NCI-H1694 treated with DMSO at 0.1 percent for 48 hours (cell line): ENCODE measurements around the gene KCNMB2.
"Not testable (repeated sequence)": the region's sequence is repeated elsewhere in the genome, so short reads cannot be mapped to it uniquely, and the experiment has no call there.

ENCODE experiments used
- DNase-seq: peaks from one replicate; lab custom pipeline; 2025; lab: John Stamatoyannopoulos, UW

Gene KCNMB2

DNA sequence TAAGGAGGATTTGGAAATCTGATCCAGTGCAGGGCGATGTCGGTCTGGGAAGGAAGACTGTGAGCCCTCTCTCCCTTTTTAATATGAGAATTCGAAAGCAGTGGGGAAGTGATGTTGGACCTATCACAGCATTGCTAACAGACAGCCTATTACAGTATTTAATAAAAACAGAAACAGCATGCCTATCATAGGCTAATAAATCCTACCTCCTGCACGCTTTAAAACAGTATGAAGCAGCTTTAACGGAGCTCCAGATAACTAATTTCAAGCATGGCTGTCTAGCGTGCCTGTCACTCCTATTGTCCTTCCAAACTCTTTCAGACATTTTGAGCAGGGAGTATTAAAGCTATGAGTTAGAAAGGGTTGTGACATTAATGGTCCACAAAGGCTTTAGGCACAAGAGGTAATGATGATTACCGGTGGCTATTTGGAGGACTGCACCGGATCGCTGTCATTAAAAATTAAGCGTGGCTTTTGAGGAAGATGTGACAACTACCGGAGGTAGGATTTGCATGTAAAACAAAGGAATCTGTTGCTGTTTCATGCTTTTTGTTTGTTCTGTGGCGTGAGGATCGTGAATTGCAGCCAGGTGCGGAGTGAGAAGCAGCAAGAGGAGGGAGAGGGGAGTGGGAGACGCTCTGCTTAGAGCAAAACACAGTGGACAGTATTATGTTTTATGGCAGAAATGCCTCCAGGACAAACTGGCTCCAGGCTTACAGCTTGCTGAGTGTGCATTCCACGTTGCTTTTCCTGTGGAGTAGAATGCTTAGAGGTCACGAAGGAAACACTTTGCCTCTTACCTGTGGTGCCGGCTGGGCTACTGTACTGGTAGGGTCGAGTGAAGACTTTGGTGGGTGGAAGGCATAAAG lies at the start of gene KCNMB2:
TSS of gene KCNMB2 (plus strand) at position 226 of the 869 bp plus-strand sequence.
- peak; percentile 74 for DNase-seq

DNA sequence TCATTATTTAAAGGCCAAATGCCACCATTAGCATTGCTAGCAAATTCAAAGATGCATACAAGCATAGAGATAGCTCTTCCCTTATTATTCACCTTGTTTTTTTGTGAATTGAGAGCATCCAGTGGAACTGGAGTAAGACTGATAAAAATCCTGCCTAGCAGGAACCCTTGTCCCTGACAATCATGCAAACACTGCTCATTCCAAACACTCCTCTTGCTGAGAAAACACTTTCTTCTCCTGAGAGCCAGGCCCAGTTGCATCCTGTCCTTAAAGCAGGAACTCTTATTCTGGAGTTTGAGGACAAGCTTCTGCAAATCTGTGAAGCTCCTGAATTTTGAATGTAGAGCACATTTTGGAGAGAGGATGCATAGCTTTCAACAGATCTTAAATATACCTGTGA lies 49.3 kb upstream of the KCNMB2 start:
- DNase-seq, result no peak

DNA sequence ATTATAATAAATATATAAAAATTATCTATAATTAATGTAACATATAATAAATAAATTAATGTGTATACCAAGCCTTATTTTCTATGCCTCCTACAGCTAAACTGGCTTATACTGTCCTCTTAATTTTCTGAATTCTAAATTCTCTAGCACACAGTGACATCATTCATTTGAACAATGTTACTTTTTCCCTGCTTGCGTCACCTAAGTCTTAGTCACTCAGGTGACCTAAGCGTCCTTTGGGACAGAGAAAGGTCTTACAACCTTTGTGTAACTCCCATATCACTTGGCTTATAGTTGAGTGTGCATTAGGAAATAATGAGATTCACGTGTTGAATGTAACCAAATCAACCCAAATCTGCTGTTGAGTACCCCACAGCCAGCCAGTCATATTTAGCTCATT lies 48.5 kb upstream of the KCNMB2 start:
- DNase-seq, result no peak

DNA sequence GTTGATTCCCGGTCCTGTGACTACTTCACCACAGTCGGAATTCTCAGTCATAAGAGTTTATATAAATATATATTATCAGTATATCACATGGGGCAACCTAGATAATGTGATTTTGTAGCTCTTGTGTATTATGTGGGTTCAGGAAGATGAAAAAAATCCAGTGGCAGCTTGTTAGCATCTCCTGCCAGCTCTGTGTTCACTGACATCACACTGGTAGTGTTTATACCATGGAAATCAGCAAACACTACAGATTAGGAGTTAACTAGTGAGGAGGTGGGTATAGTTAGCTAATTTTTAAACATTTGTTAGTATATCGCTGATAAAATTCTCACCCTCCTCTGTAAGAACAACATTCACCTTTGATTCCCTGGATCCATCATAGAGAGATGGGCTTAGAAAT lies 44.5 kb upstream of the KCNMB2 start:
- no peak for DNase-seq

DNA sequence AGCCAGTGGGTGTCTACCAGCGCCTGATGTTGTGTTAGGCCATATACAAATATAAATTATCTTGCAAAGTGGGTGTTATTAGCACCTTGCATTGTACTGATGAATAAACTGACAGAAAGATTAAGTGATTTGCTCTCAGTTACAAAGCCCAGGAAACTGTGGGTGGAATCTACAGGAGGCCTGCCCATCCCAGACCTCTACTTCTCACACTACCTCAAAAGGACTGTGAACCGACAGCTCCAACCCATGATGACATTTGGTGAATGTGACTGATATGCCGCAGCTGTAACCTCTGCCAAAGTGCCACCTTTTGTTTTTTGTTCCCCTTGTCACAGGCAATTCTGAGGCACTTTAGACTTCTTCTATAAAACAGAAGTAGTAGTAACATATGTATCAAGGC lies 43.7 kb upstream of the KCNMB2 start:
- no peak for DNase-seq

DNA sequence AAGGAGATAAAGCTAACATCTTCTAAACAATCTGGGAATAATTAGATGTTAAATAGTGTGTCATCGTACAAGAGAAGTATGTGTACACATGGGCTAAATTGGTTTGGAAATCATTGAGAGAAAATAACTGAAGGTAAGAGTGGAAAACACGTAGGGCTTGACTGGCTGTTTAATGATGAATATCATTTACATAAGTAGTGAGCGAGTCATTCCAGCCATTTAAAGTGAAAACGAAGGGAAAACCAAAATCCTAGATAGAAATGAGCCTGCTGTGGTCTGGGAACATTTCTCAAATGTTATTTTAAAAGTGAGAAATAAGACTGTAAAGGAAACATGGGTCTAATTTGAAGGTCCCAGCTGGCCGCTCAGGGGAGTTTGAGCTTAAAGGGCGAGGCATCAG lies 41.9 kb upstream of the KCNMB2 start:
- no peak for DNase-seq

DNA sequence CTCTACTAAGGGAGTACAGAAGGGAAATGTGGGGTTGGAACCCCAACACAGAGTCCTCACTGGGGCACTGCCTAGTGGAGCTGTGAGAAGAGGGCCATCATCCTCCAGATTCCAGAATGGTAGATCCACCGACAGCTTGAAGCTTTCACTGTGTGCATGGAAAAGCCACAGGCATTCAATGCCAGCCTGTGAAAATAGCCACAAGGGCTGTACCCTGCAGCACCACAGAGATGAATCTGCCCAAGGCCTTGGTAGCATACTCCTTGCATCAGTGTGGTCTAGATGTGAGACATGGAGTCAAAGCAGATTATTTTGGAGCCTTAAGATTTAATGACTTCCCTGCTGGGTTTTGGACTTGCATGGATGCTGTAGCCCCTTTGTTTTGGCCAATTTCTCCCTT lies 39.3 kb upstream of the KCNMB2 start:
- no peak for DNase-seq

DNA sequence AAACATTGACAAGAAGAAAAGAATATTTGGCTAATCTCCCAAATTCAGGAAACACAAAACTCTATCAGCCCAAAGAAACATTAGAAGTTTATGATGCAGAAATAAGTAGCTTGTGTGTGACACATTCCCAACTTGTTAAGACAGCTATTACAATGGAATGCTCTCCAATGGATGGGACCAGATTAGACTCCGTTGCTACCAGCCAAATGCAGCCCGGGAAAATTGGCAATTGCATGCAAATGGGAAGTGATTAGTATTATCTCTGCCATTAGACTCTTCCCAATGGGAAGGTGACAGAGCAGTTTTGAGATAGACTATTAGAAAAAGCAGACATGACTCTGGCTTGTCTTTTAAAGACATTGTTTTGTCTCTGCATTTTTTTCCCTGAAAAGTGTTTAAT lies 37.4 kb upstream of the KCNMB2 start:
- DNase-seq, result no peak

DNA sequence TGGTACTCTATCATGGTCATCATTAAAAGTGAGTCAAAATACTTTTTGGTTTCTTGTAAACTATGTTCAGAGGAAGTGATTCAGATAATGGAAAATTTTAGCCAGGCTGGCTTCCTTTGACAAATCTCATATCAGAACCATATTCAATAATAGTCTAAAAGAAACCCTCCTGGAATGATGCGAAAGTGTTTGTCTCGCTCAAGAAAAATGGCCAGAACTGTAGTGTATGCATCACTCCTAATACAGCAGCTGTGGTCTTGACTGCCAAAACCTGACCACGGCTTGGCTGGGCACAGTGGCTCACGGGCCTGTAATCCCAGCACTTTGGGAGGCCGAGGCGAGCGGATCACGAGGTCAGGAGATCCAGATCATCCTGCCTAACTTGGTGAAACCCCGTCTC lies 35.6 kb upstream of the KCNMB2 start:
- DNase-seq, result no peak

DNA sequence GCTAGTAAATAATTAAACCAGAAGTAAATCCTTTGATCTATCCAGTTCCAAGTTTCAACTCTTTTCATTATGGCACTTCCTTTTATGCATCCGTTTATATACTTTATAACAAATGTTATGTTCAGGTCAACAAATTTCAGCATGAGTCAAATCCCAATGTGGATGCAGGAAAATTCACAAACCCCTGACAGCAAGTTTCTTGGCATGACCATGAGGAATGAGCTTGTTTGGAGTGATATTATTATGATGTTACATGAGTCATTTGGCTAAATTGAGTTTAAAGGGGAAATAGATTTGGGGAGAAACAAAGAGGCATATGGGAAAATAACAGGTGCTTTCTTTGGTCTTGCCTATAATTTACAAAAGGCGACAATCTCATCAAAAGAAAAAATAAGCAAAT lies 32.1 kb upstream of the KCNMB2 start:
- no peak for DNase-seq

DNA sequence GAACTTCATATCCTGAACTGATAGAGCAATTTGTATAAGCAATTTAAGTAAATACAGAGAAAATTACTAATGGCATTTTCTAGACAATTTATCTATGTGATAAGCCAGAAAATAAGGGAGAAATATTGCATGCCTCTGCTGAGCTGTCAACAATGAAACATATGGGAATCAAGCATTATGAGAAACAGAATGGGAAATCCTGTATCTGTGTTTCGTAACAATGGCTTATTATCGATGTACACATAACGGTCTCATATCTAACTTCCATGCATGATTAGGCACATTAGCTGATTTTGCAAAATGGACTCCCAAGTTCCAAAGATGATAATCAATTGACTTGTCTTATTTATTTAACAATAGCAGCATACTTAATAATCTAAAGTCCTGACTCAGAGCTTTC lies 30.4 kb upstream of the KCNMB2 start:
- DNase-seq, result no peak

DNA sequence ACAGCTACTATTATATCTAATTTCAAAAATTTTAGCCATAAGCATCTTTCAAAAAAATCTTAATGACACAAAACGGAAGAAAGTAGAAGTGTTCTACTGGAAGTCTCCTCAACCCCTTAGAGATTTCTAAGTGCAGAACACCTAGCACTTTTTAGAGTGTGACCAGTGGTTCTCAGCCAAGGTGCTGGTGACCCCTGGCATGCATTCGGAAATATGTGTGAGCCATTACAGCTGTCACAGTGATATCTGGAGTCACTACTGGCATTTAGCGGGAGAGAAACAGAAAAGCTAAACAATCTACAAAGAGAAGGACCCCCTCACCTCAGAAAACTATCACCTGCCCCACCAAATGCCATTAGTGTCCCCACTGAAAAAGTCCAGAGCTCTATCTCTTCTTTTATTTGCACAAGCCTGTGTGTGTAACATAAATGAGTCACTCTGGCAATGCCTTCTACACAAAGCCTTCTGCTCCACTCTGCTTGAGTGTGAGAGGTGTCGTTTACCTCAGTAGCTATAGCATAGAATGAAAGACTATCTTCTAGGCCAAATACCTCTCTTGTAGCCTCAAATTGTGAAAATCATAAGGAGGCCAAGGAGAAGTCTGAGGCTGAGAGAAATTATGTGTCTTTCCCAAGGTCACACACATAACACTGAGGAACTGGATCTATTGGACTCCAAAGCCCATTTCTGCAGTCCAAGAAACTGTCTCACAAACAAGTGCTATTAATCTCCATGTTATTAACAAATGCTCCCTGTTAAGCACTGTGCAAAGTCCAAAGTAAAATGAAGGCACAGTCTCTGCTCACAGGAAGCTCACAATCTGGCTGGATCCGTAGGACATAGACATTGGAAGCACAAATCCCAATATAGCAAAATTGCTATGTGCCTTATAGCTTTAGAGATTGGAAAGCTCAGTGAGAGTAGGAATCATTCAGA lies 28.5 kb upstream of the KCNMB2 start:
- DNase-seq, result no peak

DNA sequence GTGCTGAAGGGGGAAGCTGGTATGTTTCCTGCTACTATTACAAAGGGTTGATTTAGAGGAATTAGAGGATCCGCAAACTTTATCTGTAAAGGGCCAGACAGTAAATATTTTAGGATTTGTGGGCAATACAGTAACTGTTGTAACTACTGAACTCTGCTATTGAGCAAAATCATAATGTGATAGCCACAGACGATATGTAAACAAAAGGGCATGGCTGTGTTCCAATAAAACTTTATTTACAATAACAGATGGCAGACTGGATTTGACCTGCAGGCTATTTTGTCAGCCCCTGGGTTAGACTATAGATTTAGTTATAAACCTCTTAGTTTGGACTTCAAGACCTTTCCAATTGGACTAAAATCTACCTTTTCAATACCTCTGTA lies 27.8 kb upstream of the KCNMB2 start:
- DNase-seq, result no peak

DNA sequence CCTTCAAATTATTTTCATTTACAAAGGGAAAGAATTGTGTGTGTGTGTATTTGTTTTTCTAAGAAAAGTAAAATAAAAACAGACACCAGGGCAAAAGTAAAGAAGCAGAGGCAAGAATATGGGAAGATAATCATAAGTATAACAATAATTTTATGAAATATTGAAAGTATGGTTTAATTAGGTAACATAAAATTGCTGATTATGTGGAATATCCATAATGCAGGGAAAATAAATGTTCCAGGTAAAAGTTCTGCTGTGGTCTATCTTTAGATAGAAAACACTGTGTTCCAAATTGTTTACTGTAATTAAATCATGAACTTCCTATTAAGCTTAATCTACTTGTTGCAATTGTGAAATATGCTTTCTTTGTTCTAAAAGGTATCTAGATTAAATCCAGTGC lies 25.7 kb upstream of the KCNMB2 start:
- DNase-seq, result no peak

DNA sequence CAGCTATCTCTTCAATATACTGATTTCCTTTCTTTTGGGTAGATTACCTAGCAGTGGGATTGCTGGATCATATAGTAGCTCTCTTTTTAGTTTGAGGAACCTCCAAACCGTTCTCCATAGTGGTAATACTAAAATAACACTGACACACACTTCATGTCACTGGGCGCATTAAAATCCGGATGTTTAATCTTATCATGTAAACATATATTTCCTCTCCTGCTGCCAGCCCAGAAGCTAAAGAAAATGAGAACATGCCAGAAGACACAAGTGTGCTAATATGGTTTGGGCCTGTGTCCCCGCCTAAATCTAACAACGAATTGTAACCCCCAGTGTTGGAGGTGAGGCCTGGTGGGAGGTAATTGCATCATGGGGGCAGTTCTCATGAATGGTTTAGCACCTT lies 23.6 kb upstream of the KCNMB2 start:
- DNase-seq, result no peak

DNA sequence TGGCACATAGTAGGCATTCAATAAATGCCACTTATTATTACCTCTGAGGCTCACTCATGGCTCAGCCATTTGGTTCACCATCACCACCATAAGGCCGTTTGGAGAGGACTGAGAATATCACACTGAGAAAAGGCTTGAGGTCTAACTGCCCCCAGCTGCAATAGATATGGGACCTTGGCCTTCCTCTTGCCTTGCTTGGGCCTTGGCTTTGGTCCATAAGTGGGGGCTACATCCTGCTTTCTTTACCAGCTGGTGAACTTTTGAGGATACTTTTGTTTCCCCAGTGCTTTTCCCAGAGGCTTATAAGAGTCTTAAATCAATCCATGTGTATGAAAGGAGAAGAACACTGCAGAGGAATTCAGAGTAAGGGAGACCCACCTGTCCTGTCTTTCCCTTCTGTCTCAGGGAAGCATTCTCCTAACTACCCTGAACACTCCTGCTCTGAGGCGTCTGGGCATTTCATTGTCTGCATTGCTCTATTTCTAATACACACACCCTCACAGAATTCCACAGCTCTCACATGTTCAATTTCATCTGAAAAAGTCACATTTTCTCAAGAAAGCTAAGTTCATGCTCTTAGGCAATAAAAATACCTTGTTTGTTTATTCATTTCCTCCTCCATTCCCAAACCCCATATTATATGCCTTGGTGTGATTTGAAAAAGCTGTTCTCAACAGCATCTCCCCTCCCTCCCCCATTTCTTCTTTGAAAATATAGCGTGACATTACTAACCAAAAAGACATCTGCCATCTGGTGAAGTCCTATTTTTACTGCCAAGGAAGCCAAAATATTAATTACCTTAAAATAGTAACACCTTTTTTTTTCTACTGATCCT lies 22.5 kb upstream of the KCNMB2 start:
- DNase-seq, result peak; percentile 48

DNA sequence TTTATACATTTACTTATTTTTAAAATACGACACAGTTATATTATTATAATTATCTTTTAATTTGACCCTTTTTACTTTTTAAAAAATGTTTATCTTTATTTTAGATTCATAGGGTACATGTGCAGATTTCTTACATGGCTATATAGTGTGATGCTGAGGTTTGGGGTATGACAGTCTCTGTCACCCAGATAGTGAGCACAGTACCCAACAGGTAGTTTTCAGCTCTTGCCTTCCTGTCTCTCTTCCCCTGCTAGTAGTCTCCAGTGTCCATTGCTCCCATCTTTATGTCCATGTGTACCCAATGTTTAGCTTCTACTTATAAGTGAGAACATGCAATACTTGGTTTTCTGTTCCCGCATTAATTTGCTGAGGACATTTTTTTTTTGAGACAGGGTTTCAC lies 21.8 kb upstream of the KCNMB2 start:
- DNase-seq, result no peak

DNA sequence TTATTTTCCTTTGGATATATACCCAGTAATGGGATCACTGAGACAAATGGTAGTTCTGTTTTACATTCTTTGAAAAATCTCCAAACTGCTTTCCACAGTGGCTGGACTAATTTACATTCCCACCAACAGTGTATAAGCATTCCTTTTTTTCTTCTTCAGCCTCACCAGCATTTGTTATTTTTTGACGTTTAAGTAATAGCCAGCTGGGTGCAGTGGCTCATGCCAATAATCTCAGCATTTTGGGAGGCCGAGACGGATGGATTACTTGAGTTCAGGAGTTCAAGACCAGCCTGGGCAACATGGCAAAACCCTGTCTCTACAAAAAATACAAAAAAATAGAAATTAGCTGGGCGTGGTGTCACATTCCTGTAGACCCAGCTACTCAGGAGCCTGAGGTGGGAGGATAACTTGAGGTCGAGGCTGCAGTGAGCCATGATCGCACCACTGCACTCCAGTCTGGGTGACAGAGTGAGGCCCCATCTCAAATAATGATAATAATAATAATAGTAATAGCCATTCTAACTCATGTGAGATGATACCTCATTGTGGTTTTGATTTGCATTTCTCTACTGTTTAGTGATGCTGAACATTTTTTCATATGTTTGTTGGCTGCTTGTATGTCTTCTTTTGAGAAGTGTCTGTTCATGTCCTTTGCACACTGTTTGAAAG lies 21.0 kb upstream of the KCNMB2 start:
- not testable (repeated sequence) for DNase-seq

DNA sequence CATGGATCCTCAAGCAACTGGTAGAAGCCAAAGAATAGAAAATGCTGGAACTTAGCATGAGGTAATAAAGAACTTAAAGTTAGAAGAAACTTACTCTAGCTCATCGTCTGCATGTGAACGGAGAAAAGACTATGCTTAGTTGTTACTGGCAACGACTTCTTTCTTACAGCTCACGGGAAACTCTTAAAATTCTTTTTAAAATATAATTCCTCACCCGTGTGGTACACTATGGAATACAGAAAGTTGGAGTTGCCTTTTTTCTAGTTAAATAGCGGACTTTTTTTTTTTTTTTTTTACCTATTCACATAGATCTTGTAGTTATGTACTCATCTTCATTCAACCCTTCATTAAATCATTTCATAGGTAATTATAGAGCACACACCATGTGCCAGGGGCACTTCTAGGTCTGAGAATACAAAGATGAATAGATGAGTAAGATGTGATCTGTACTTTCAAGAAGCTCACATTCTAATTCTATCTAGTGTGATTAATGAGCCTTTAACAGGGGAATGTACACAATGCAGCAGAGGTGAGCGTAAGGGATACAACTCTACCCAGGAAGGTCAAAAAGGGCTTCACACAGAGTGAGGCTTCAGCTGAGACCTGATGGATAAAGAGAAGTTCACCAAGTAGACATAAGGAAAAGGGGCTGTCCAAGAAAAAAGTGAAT lies 18.4 kb upstream of the KCNMB2 start:
- DNase-seq, result no peak

DNA sequence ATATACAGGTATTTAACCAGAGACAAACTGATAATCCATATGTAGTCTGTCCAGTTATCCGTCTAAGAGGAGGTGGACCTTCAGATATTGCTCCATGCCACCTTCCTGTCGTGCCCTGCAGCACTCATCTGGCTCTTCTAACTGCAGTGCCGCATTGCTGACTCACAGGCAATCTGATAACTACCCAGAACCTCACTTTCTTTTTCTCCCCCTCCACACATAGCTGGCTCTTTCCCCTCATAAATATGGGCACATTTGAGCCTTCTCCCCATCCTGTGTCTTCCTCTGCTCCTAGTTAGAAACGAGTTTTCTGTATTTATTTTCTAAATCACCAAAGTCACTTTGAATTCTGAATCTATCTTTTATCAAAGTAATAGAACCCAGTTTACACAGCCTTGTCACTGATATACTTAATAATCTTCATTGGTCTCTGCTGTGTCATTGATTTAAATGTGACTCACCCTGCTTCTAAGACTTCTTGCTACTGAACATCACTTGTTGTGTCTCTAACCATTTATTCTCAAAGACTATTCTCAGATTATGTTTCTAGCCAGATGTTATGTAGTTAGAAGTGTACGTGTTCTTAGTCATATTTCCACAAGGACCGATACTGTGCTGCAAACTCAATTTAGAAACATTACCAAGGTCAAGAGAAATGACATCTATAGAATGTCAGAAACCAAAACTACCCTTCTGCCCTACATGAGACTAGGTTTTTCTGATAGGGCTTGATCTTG lies 17.4 kb upstream of the KCNMB2 start:
- DNase-seq, result no peak
